ENCODE measurements around the gene PLPPR1. TPM values are rescaled to one million over a fixed set of nuclear protein-coding genes. Genes with fewer than 3 reads are reported as not detected.

PLPPR1 gene
- total RNA-seq, 4 donors from 2014 or later, result 0.26 to 3.8 (median 0.57) TPM; not detected in 1

DNA sequence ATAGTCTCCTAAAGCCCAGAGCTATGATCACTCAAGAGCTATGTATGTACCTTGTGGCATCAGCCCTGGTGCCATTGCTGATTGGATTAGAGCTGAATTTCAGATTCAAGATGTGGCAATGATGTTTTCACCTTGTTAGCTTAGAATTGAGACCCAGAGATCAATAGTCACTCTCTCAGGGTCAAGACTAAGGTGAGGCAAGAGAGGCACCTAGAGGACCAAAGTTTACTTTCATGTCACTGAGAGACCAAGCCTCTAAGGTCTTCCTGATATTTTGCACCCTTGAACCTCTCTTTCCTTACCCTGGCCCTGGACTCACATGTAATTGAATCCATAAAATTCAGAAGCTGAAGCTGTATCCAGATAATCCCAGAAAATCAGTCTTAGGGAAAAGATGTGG, 313.4 kb downstream of the PLPPR1 start:
- H3K27me3 ChIP-seq, result peaks cover 3% of the 10 kb centered on the region
- H3K9me3 ChIP-seq, result no peaks in the 10 kb centered on the region
- no peak overlapping the region for H3K27ac ChIP-seq
- TF ChIP-seq POLR2A (IDR thresholded peaks at IDR 0.05) (no peak), POLR2AphosphoS5 (IDR thresholded peaks at IDR 0.05) (no peak)
- TF ChIP-seq, protein P1, sequence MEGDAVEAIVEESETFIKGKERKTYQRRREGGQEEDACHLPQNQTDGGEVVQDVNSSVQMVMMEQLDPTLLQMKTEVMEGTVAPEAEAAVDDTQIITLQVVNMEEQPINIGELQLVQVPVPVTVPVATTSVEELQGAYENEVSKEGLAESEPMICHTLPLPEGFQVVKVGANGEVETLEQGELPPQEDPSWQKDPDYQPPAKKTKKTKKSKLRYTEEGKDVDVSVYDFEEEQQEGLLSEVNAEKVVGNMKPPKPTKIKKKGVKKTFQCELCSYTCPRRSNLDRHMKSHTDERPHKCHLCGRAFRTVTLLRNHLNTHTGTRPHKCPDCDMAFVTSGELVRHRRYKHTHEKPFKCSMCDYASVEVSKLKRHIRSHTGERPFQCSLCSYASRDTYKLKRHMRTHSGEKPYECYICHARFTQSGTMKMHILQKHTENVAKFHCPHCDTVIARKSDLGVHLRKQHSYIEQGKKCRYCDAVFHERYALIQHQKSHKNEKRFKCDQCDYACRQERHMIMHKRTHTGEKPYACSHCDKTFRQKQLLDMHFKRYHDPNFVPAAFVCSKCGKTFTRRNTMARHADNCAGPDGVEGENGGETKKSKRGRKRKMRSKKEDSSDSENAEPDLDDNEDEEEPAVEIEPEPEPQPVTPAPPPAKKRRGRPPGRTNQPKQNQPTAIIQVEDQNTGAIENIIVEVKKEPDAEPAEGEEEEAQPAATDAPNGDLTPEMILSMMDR (IDR thresholded peaks at IDR 0.05), result no peak
- no peaks in the 10 kb centered on the region for H3K4me1 ChIP-seq
- no peaks in the 10 kb centered on the region for H3K36me3 ChIP-seq
- DNase-seq (ENCODE audit: low spot score in 2 of 2), result no peak
- no peak overlapping the region for H3K4me3 ChIP-seq

DNA sequence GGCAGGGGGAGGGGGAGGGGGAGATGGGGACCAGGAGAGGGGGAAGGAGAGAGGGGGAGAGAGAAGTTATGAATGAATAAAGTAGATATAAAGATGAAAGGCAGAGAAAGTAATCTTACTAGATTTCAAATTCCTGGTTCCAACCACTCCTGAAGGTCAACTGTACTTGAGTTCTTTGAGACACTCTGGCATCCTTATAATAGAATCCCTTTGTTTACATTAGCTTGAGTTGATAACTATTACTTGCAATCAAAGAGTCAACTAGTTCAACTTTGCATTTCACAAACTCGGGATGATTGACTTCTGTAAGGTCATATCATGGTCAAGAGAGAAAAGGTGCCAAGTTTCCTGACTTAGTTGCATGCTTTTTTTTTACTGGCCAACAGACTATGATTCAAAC, 314.1 kb downstream of the PLPPR1 start:
- no peaks in the 10 kb centered on the region for H3K9me3 ChIP-seq
- H3K36me3 ChIP-seq, result no peaks in the 10 kb centered on the region
- 83% methylated on average over 1 of the region's 1 CpG for WGBS
- TF ChIP-seq, protein P1 (IDR thresholded peaks at IDR 0.05), result no peak
- TF ChIP-seq POLR2A (IDR thresholded peaks at IDR 0.05) (no peak), POLR2AphosphoS5 (IDR thresholded peaks at IDR 0.05) (no peak)
- no peak for DNase-seq (ENCODE audit: low spot score in 2 of 2)
- no peaks in the 10 kb centered on the region for H3K4me1 ChIP-seq
- no peak overlapping the region for H3K27ac ChIP-seq
- H3K27me3 ChIP-seq, result peaks cover 3% of the 10 kb centered on the region
- no peak overlapping the region for H3K4me3 ChIP-seq

DNA sequence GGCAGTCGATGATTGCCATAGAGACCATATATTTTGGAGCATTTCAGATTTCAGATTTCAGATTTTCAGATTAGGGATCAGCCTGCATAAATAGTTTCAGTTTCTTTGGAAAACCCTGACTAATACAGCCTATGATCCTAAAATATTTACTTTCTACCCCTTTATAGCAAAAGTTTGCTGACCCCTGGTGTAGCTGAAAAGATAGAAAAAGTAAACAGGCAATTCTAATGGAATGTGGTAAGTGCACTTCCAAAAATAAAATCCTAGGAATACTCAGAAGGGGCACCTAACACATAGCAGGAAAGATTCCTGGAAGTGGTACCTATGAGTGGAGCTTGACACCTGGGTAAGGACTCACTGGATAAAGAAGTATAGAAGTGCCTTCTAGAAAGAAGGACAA, 321.8 kb downstream of the PLPPR1 start:
- Histone ChIP-seq H3K4me1 (no peaks in the 10 kb centered on the region), H3K27ac (no peak overlapping the region), H3K9me3 (no peaks in the 10 kb centered on the region), H3K4me3 (no peak overlapping the region), H3K27me3 (no peaks in the 10 kb centered on the region), H3K36me3 (no peaks in the 10 kb centered on the region)
- no peak for TF ChIP-seq EP300 (IDR thresholded peaks at IDR 0.05)
- TF ChIP-seq POLR2AphosphoS5 (IDR thresholded peaks at IDR 0.05), result no peak
- TF ChIP-seq, protein P1 (IDR thresholded peaks at IDR 0.05), result no peak
- TF ChIP-seq POLR2A (IDR thresholded peaks at IDR 0.05), result no peak
- 86% methylated on average over 1 of the region's 1 CpG for WGBS
- no peak for DNase-seq (ENCODE audit: low spot score in 2 of 2)

DNA sequence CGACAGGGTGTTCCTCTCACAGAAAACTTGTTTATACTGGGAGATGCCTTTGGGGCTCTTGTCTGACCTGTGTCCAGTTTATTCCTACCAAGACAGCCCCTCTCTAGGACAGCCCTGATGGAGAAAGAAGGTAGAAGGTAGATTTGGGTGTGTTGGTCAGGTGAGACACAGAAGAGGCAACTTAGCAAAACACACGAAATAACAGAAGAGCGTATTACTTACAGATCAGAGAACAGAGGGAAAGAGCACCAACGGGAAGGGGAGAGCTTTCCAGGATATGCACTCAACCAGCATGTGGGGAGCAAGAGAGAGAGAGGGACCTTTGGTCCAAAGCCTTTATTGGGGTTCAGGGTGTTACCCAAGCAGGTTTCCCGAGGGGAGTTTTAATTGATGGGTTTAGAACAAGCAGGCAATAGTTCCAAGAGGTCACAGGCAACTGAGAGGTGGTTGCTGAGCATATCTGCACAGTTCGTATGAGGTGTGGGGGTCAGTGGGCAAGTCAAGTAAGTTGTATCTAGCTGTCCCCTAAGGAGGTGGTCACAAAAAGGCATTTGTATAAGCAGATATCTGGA, 324.5 kb downstream of the PLPPR1 start:
- 76% methylated on average over 6 of the region's 6 CpGs for WGBS
- TF ChIP-seq EP300 (IDR thresholded peaks at IDR 0.05) (no peak), POLR2AphosphoS5 (IDR thresholded peaks at IDR 0.05) (no peak), POLR2A (IDR thresholded peaks at IDR 0.05) (no peak)
- no peak for DNase-seq (ENCODE audit: low spot score in 2 of 2)
- Histone ChIP-seq H3K4me1 (no peaks in the 10 kb centered on the region), H3K27me3 (no peaks in the 10 kb centered on the region), H3K4me3 (no peak overlapping the region), H3K27ac (no peak overlapping the region), H3K9me3 (no peaks in the 10 kb centered on the region), H3K36me3 (no peaks in the 10 kb centered on the region)

DNA sequence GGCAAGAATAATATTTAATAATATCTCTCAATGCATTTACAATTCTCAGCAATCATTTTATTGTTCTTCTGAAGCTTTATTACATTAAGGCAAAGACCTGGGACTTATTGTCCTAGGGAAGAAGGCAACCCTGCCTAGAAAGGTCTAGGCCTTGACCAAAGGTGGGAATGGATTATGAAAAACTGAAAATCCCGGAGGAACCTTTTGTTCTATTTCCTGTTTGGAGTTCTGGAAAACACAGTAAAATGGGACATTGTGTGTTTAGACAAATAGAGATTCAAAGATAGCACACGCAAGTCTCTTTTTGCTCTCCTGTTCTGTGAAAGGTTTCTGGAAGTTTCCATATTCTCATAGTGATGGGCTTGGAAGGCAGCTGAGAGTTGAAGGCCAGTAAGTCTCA, 325.2 kb downstream of the PLPPR1 start:
- TF ChIP-seq EP300 (IDR thresholded peaks at IDR 0.05) (no peak), POLR2A (IDR thresholded peaks at IDR 0.05) (no peak), POLR2AphosphoS5 (IDR thresholded peaks at IDR 0.05) (no peak)
- TF ChIP-seq, protein P1 (IDR thresholded peaks at IDR 0.05), result no peak
- Histone ChIP-seq H3K4me3 (no peak overlapping the region), H3K27me3 (no peaks in the 10 kb centered on the region), H3K9me3 (no peaks in the 10 kb centered on the region), H3K27ac (no peak overlapping the region), H3K36me3 (no peaks in the 10 kb centered on the region), H3K4me1 (no peaks in the 10 kb centered on the region)
- WGBS, result 92% methylated on average over 2 of the region's 2 CpGs
- no peak for DNase-seq (ENCODE audit: low spot score in 2 of 2)
